Measurements from ENCODE around the gene MTHFD2L. TPM values are rescaled to one million over a fixed set of nuclear protein-coding genes. Genes with fewer than 3 reads are reported as not detected.
"Not testable (repeated sequence)": the region's sequence is repeated elsewhere in the genome, so short reads cannot be mapped to it uniquely, and the experiment has no call there.

The MTHFD2L gene
- total RNA-seq, 2 experiments from 2014 or later = 8.2 to 8.3 TPM

GRCh38 chr4:74190332-74190731 lies 32.4 kb downstream of the MTHFD2L start:
- Mint-ChIP-seq H3K4me3 (no peak overlapping the region), H3K36me3 (no peaks in the 10 kb centered on the region), H3K4me1 (no peaks in the 10 kb centered on the region), H3K9me3 (no peaks in the 10 kb centered on the region), H3K27me3 (no peaks in the 10 kb centered on the region), H3K27ac (no peak overlapping the region)
- no peak for DNase-seq

- Mint-ChIP-seq H3K27ac (no peak overlapping the region), H3K4me1 (no peaks in the 10 kb centered on the region), H3K27me3 (no peaks in the 10 kb centered on the region)
These were observed 33.0 kb downstream of the MTHFD2L start for GRCh38 chr4:74190919-74191397.

GRCh38 chr4:74197080-74197479 lies 39.2 kb downstream of the MTHFD2L start:
- peaks cover 5% of the 10 kb centered on the region for H3K36me3 Mint-ChIP-seq
- H3K4me3 Mint-ChIP-seq = no peak overlapping the region
- no peaks in the 10 kb centered on the region for H3K4me1 Mint-ChIP-seq
- no peaks in the 10 kb centered on the region for H3K27me3 Mint-ChIP-seq
- no peak overlapping the region for H3K27ac Mint-ChIP-seq
- no peak for DNase-seq
- no peaks in the 10 kb centered on the region for H3K9me3 Mint-ChIP-seq

More at GRCh38 chr4:74190919-74191397, 33.0 kb downstream of the MTHFD2L start:
- DNase-seq = no peak
- Mint-ChIP-seq H3K36me3 (peaks cover 2% of the 10 kb centered on the region), H3K4me3 (no peak overlapping the region), H3K9me3 (no peaks in the 10 kb centered on the region)

DNA sequence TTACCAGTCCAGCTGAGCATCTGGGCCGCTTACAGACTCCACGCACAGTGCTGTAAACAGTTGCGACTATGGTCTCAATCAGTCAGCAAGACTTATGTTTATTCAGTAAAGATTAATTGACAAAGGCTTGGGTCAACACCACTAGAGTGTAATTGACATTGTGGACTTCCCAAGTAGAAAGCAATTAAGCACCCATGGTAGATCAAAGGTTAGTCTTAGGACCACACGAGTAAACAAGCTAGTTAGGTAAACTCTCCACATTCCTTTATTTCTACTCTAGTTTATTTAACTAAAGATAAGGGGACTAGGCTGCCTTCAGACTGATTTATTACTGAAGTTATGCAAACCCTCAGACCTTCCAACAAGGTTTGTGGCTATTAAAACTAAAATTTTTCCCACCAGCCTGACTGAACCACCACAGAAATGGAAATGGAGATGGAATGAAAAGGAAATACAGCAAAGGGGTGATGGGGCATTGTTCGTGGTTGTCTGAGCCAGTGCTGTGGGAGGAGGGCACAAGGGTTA lies 44.2 kb downstream of the MTHFD2L start:
- no peaks in the 10 kb centered on the region for H3K4me1 Mint-ChIP-seq

GRCh38 chr4:74203467-74203866 lies 45.5 kb downstream of the MTHFD2L start:
- DNase-seq = no peak
- no peaks in the 10 kb centered on the region for H3K27me3 Mint-ChIP-seq
- H3K9me3 Mint-ChIP-seq = no peaks in the 10 kb centered on the region
- H3K27ac Mint-ChIP-seq = no peak overlapping the region
- no peak overlapping the region for H3K4me3 Mint-ChIP-seq
- no peaks in the 10 kb centered on the region for H3K4me1 Mint-ChIP-seq
- H3K36me3 Mint-ChIP-seq = peaks cover 19% of the 10 kb centered on the region

More for the DNA sequence above, 44.2 kb downstream of the MTHFD2L start:
- no peaks in the 10 kb centered on the region for H3K9me3 Mint-ChIP-seq
- no peak for DNase-seq
- no peaks in the 10 kb centered on the region for H3K27me3 Mint-ChIP-seq
- no peak overlapping the region for H3K27ac Mint-ChIP-seq
- no peak overlapping the region for H3K4me3 Mint-ChIP-seq
- peaks cover 12% of the 10 kb centered on the region for H3K36me3 Mint-ChIP-seq

- H3K9me3 Mint-ChIP-seq = peaks cover 1% of the 10 kb centered on the region
- H3K4me3 Mint-ChIP-seq = no peak overlapping the region
- no peak for DNase-seq
- H3K27ac Mint-ChIP-seq = no peak overlapping the region
- H3K36me3 Mint-ChIP-seq = peaks cover 29% of the 10 kb centered on the region
- H3K4me1 Mint-ChIP-seq = no peaks in the 10 kb centered on the region
- H3K27me3 Mint-ChIP-seq = no peaks in the 10 kb centered on the region
These were observed 47.1 kb downstream of the MTHFD2L start for GRCh38 chr4:74205046-74205445.

DNA sequence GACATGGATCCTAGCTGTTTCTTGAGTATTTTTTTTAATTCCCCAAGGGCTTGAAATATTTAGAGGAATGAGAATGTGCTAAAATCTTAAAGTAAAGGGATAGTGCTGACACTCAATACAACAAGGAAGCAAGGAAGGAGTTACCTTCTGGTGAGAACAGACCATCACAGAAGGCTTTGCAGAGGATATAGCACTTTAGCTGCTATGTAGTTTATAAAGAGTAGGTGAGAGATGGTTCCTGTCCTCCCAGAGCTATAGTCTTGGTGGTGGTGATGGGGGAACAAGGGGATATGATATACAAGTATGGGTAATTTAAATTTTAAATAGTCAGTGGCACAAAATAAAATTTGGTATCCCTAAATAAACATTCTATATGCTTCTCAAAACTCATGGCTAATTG lies 47.6 kb downstream of the MTHFD2L start:
- DNase-seq = no peak
- no peaks in the 10 kb centered on the region for H3K27me3 Mint-ChIP-seq
- peak overlapping the region; percentile 15 for H3K27ac Mint-ChIP-seq

DNA sequence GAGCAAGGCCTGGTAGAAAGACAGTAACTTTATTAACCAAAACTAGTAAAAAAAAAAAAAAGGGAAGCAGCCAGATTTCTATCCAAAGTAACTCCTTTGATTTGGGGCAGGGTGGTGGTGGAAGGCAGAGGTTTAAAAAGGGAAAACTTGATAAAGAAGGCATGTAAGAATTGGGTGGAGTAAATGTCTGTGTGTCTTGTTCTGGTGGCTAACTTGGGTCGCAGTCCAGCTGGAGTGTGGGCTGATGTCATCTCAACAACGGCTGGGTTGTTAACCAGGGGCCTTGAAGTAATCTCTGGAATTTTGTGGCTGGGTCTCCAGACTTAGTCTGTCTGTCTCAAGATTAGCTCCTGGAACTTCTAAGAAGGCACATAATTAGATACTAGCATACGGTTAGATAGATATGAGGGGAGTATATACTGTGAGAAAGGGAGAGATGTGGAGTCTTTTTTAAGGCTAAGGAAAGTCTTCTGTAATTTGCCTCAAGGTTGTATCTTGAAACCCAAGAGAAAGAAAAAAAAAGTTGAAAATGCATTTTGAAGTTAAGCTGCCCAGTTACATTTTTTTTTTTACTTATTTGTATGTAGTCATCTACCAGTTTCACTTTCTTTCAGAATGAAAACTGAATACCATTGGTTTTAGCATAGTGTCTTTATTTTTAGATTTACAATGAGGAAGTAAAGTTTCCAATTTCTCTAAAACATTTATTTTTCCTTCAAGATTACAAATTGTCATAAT lies 48.3 kb downstream of the MTHFD2L start:
- H3K9me3 Mint-ChIP-seq = peaks cover 6% of the 10 kb centered on the region
- DNase-seq = no peak
- H3K27me3 Mint-ChIP-seq = no peaks in the 10 kb centered on the region
- no peaks in the 10 kb centered on the region for H3K4me1 Mint-ChIP-seq
- H3K36me3 Mint-ChIP-seq = peaks cover 37% of the 10 kb centered on the region
- H3K4me3 Mint-ChIP-seq = no peak overlapping the region
- H3K27ac Mint-ChIP-seq = peak overlapping the region; percentile 40

More for the DNA sequence above, 47.6 kb downstream of the MTHFD2L start:
- peaks cover 1% of the 10 kb centered on the region for H3K9me3 Mint-ChIP-seq
- peaks cover 30% of the 10 kb centered on the region for H3K36me3 Mint-ChIP-seq
- H3K4me1 Mint-ChIP-seq = no peaks in the 10 kb centered on the region
- no peak overlapping the region for H3K4me3 Mint-ChIP-seq

- not testable (repeated sequence) for H3K4me3 Mint-ChIP-seq, H3K4me1 Mint-ChIP-seq, H3K27me3 Mint-ChIP-seq, DNase-seq, H3K27ac Mint-ChIP-seq
- peaks cover 36% of the 10 kb centered on the region for H3K36me3 Mint-ChIP-seq
- H3K9me3 Mint-ChIP-seq = peaks cover 16% of the 10 kb centered on the region
These were observed 56.7 kb downstream of the MTHFD2L start for GRCh38 chr4:74214457-74215159.

DNA sequence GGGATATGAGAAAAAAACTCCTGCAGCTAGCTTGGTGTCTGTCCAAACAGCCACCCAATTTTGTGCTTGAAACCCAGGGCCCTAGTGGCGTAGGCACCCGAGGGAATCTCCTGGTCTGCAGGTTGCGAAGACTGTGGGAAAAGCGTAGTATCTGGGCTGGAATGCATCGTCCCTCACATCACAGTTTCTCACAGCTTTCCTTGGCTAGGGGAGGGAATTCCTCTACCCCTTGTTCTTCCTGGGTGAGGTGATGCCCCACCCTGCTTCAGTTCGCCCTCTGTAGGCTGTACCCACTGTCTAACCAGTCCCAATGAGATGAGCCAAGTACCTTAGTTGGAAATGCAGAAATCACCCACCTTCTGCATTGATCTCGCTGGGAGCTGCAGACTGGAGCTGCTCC lies 57.3 kb downstream of the MTHFD2L start:
- peaks cover 30% of the 10 kb centered on the region for H3K36me3 Mint-ChIP-seq

DNA sequence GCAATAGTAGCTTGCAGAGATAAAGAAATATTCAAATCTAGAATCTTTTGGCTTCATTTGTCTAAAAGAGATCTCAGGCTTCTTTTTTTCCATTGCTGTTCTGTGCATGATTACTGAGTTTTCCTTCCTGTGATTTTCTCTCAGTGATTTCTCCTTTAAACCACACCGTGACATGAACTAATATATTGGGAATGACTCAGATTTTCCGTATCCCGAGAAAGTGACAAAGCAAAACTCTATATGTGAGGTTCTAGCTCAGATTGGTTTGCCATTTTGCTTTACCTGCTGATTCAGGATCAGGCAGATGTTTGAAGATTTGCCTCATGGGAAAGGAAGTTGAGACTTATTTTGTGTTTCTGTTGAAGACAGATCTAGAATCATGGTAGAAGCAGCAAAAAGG lies 59.4 kb downstream of the MTHFD2L start:
- Mint-ChIP-seq H3K4me3 (no peak overlapping the region), H3K9me3 (peaks cover 6% of the 10 kb centered on the region), H3K36me3 (peaks cover 12% of the 10 kb centered on the region), H3K27me3 (no peaks in the 10 kb centered on the region), H3K27ac (no peak overlapping the region), H3K4me1 (peaks cover 7% of the 10 kb centered on the region)
- DNase-seq = no peak

More for the DNA sequence above, 57.3 kb downstream of the MTHFD2L start:
- DNase-seq, H3K27me3 Mint-ChIP-seq, H3K27ac Mint-ChIP-seq, H3K4me1 Mint-ChIP-seq, H3K4me3 Mint-ChIP-seq: not testable (repeated sequence)
- H3K9me3 Mint-ChIP-seq = peaks cover 15% of the 10 kb centered on the region

GRCh38 chr4:74218201-74218600 lies 60.3 kb downstream of the MTHFD2L start:
- Mint-ChIP-seq H3K36me3 (peaks cover 9% of the 10 kb centered on the region), H3K27ac (no peak overlapping the region), H3K4me1 (peaks cover 7% of the 10 kb centered on the region), H3K9me3 (no peaks in the 10 kb centered on the region), H3K4me3 (no peak overlapping the region), H3K27me3 (no peaks in the 10 kb centered on the region)
- no peak for DNase-seq

DNA sequence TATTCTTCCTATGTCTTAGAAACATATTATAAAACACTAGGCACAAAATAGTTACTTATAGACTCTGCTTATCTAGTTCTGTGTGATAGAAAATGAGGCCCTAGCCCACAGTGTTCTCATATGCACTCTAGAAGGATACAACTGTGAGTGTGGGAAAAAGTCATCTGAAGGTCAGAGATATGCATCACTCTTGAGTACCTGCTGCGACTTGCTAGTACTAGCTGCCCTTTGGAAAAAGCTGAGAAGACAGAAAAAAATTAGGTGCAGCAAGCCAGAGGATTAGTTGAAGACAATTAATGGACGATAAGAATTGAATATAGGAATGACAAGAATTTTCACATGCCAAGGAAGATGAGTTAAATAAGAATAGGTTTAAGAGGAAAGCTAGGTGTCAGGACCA lies 61.3 kb downstream of the MTHFD2L start:
- DNase-seq = no peak
- peaks cover 4% of the 10 kb centered on the region for H3K36me3 Mint-ChIP-seq
- H3K27ac Mint-ChIP-seq = no peak overlapping the region
- H3K4me3 Mint-ChIP-seq = no peak overlapping the region
- H3K9me3 Mint-ChIP-seq = no peaks in the 10 kb centered on the region
- H3K4me1 Mint-ChIP-seq = peaks cover 7% of the 10 kb centered on the region
- H3K27me3 Mint-ChIP-seq = no peaks in the 10 kb centered on the region

GRCh38 chr4:74223098-74223497 lies 65.2 kb downstream of the MTHFD2L start:
- no peak for DNase-seq
- Mint-ChIP-seq H3K27ac (no peak overlapping the region), H3K36me3 (peaks cover 10% of the 10 kb centered on the region), H3K4me3 (no peak overlapping the region), H3K4me1 (peaks cover 3% of the 10 kb centered on the region), H3K9me3 (no peaks in the 10 kb centered on the region), H3K27me3 (no peaks in the 10 kb centered on the region)

DNA sequence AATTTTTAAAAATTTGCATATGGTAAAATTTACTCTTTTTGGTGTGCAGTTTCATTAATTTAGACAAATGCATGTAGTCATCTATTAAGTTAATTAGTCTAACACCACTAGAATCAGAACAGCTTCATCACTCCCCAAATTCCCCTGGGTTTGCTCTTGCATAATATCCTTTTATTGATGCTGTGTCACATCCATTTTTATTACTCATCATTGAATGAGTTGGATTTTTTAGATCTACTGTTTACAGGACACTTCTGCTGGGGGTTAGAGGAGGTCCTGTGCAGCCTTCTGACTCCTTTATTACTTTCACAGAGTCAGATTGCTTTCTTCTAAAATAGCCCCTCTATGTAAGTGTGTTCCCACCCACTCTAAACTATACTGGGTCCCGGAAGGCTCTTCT lies 65.9 kb downstream of the MTHFD2L start:
- H3K4me3 Mint-ChIP-seq = no peak overlapping the region
- peaks cover 3% of the 10 kb centered on the region for H3K4me1 Mint-ChIP-seq
- H3K36me3 Mint-ChIP-seq = peaks cover 10% of the 10 kb centered on the region
- no peaks in the 10 kb centered on the region for H3K9me3 Mint-ChIP-seq
- DNase-seq = no peak
- no peak overlapping the region for H3K27ac Mint-ChIP-seq
- no peaks in the 10 kb centered on the region for H3K27me3 Mint-ChIP-seq

Data from activated naive CD8-positive, alpha-beta T cell treated with anti-CD3 and anti-CD28 coated beads for 36 hours (primary cell).